GM18502 (cell line): ENCODE data around the gene STAT3.
A peak's percentile ranks its signal among the peaks of the same experiment; 100 is the strongest.
"Not testable (repeated sequence)": the region's sequence is repeated elsewhere in the genome, so short reads cannot be mapped to it uniquely, and the experiment has no call there.

Experiments
- ATAC-seq: cut with Tn5 transposase; IDR thresholded peaks from one replicate; pipeline ENCODE4 v1.9.1; 2021; ENCODE audit warnings: mild to moderate bottlenecking; ENCODE audit not compliant: unreplicated experiment, poor library complexity

STAT3 gene

GRCh38 chr17:42303694-42304093 lies 84.5 kb downstream of the STAT3 start:
- no peak for ATAC-seq

- ATAC-seq, result no peak
Observed at GRCh38 chr17:42301022-42301421, 87.2 kb downstream of the STAT3 start.

- ATAC-seq, result not testable (repeated sequence)
Observed at GRCh38 chr17:42299913-42300312, 88.3 kb downstream of the STAT3 start.

- not testable (repeated sequence) for ATAC-seq
Observed at GRCh38 chr17:42299361-42299760, 88.9 kb downstream of the STAT3 start.

GRCh38 chr17:42297775-42298174 lies 90.5 kb downstream of the STAT3 start:
- ATAC-seq, result not testable (repeated sequence)

GRCh38 chr17:42296012-42296411 lies 92.2 kb downstream of the STAT3 start:
- no peak for ATAC-seq

- ATAC-seq, result no peak
Observed at GRCh38 chr17:42294469-42295398, 93.5 kb downstream of the STAT3 start.

GRCh38 chr17:42291129-42291528 lies 97.1 kb downstream of the STAT3 start:
- no peak for ATAC-seq

- ATAC-seq, result no peak
Observed at GRCh38 chr17:42290577-42290976, 97.7 kb downstream of the STAT3 start.

- no peak for ATAC-seq
Observed at GRCh38 chr17:42289611-42290181, 98.5 kb downstream of the STAT3 start.

- ATAC-seq, result peak; percentile 1
Observed at GRCh38 chr17:42288803-42289610, 99.2 kb downstream of the STAT3 start.

- ATAC-seq, result peak; percentile 54
Observed at GRCh38 chr17:42287977-42288802, 100.1 kb downstream of the STAT3 start, which contains the start of gene STAT5A. TSS of gene STAT5A (plus strand) at chr17:42288498. CDS start at chr17:42289412, 914 bp downstream.

GRCh38 chr17:42287305-42287976 lies 100.8 kb downstream of the STAT3 start:
- ATAC-seq, result peak; percentile 22

- ATAC-seq, result no peak
Observed at GRCh38 chr17:42286411-42287221, 101.6 kb downstream of the STAT3 start.

- no peak for ATAC-seq
Observed at GRCh38 chr17:42285346-42286050, 102.7 kb downstream of the STAT3 start.

- ATAC-seq, result no peak
Observed at GRCh38 chr17:42284566-42284965, 103.7 kb downstream of the STAT3 start.

- ATAC-seq, result no peak
Observed at GRCh38 chr17:42284024-42284369, 104.2 kb downstream of the STAT3 start.
